Right lobe of liver (tissue), 6 donors: ENCODE data around the gene C1QTNF6. TPM values are rescaled to one million over a fixed set of nuclear protein-coding genes. Genes with fewer than 3 reads are reported as not detected.

Experiments used
- ATAC-seq, 4 donors: fragments of 200-7000 bp; cut with Tn5 transposase; one replicate each; pipeline ENCODE4 v1.9.1; 2020; ENCODE audit warnings: mild to moderate bottlenecking in 4 of 4, moderate library complexity in 4 of 4
- DNase-seq, 3 donors: peaks; one replicate each; pipeline ENCODE4 v3.0.0-alpha.2; 2020
- H3K27ac ChIP-seq, 3 donors: fragments of 200-600 bp; one replicate each; pipeline ENCODE4 v1.8.0; 2022
- H3K27me3 ChIP-seq, 2 donors: fragments of 200-600 bp; one replicate each; pipeline ENCODE4 v1.8.0; 2022
- H3K36me3 ChIP-seq, 4 donors: fragments of 200-600 bp; sonication (generic) in 1 of 4; one replicate each; pipeline versions ENCODE4 v1.5.1 to v1.8.0; 2017 to 2022; ENCODE audit warnings: control low read depth in 1 of 4
- H3K4me1 ChIP-seq, 4 donors: fragments of 200-600 bp; sonication (generic) in 1 of 4; one replicate each; pipeline versions ENCODE4 v1.5.1 to v1.8.0; 2017 to 2022; ENCODE audit warnings: control low read depth in 1 of 4
- H3K4me3 ChIP-seq, 3 donors: fragments of 200-600 bp; one replicate each; pipeline ENCODE4 v1.8.0; 2022
- H3K9me3 ChIP-seq, 4 donors: fragments of 200-600 bp; sonication (generic) in 1 of 4; one replicate each; pipeline versions ENCODE4 v1.5.1 to v1.8.0; 2017 to 2022; ENCODE audit warnings: control low read depth in 1 of 4
- CTCF ChIP-seq, 4 donors: fragments of 200-600 bp in 3 of 4; fragments of 450-650 bp in 1 of 4; IDR thresholded peaks; one replicate each; pipeline versions ENCODE4 v1.5.1 to v1.8.0; 2016 to 2022; ENCODE audit warnings: antibody characterized with exemption in 4 of 4, mild to moderate bottlenecking in 2 of 4
- POLR2A ChIP-seq: fragments of 450-650 bp; IDR thresholded peaks from one replicate; pipeline ENCODE4 v1.6.1; 2017; ENCODE audit warnings: antibody characterized with exemption, mild to moderate bottlenecking
- WGBS: methylation state at CpG from one replicate; pipeline ENCODE4 v1.1.6; 2018; ENCODE audit warnings: low coverage, low lambda C conversion rate; ENCODE audit not compliant: insufficient coverage; ENCODE audit errors: missing lambda C conversion rate; 5-methylcytosine and 5-hydroxymethylcytosine counted together
- intact Hi-C, 2 donors: fragments of 100-400 bp; cut with DNase I; formaldehyde crosslinking; loops; one replicate each; pipeline versions ENCODE4 v1.11.2 to v1.14.1; 2022
- total RNA-seq, 6 experiments: library from RNA; depleted of rRNA in 2 of 6; stranded (reverse); fragments of >200 nt in 2 of 6; fragmentation: NEBNext Ultra II Directional in 3 of 6; extraction: Animal tissue kit (Norgen Biotek cat#: 25700) in 3 of 6; gene quantifications; one replicate each; pipeline versions ENCODE4 v1.1.0 to v1.2.4, GENCODE V29; 2016 to 2023
- donor health status: DM: no; HTN: yes; CAD: no.
- donor health status: DM: no; HTN: no; CAD: no.
- donor health status: DM: no; HTN: no; CAD: no.
- donor health status: DM: no; HTN: yes; CAD: no.
- donor health status: DM: no; HTN: yes; CAD: no.

The C1QTNF6 gene
- total RNA-seq, 6 experiments from 2014 or later = 3.3 to 12.6 (median 6.3) TPM

GRCh38 chr22:37220543-37220981 lies 32.5 kb upstream of the C1QTNF6 start:
- Histone ChIP-seq H3K4me1 (no peaks in the 10 kb centered on the region), H3K4me3 (no peak overlapping the region), H3K9me3 (no peaks in the 10 kb centered on the region), H3K27ac (no peak overlapping the region), H3K36me3 (no peaks in the 10 kb centered on the region), H3K27me3 (no peaks in the 10 kb centered on the region)
- DNase-seq (no peak), ATAC-seq (no peak)
- intact Hi-C loops = no loop called here
- 47% methylated on average over 4 of the region's 4 CpGs for WGBS
- TF ChIP-seq POLR2A (no peak), CTCF (IDR thresholded peaks at IDR 0.05) (no peak)

GRCh38 chr22:37219533-37219932 lies 31.5 kb upstream of the C1QTNF6 start:
- H3K4me1 ChIP-seq = no peaks in the 10 kb centered on the region
- H3K9me3 ChIP-seq = no peaks in the 10 kb centered on the region
- no peaks in the 10 kb centered on the region for H3K27me3 ChIP-seq
- no peak for TF ChIP-seq CTCF (IDR thresholded peaks at IDR 0.05)
- no peak for TF ChIP-seq POLR2A
- intact Hi-C loops = no loop called here
- H3K27ac ChIP-seq = no peak overlapping the region
- no peaks in the 10 kb centered on the region for H3K36me3 ChIP-seq
- ATAC-seq = no peak
- no peak for DNase-seq
- H3K4me3 ChIP-seq = no peak overlapping the region
- WGBS = 78% methylated on average over 3 of the region's 6 CpGs

GRCh38 chr22:37218771-37219411 lies 30.8 kb upstream of the C1QTNF6 start:
- H3K9me3 ChIP-seq = no peaks in the 10 kb centered on the region
- no peak for DNase-seq
- no peak overlapping the region for H3K27ac ChIP-seq
- H3K27me3 ChIP-seq = no peaks in the 10 kb centered on the region
- ATAC-seq = peak in 1 of 4 donors; percentile 26
- 37% methylated on average over 7 of the region's 7 CpGs for WGBS
- TF ChIP-seq POLR2A (no peak), CTCF (IDR thresholded peaks at IDR 0.05) (no peak)
- no peaks in the 10 kb centered on the region for H3K36me3 ChIP-seq
- no peak overlapping the region for H3K4me3 ChIP-seq
- intact Hi-C loops = no loop called here
- no peaks in the 10 kb centered on the region for H3K4me1 ChIP-seq

- Histone ChIP-seq H3K4me3 (no peak overlapping the region), H3K4me1 (no peaks in the 10 kb centered on the region), H3K9me3 (no peaks in the 10 kb centered on the region), H3K27ac (no peak overlapping the region), H3K27me3 (no peaks in the 10 kb centered on the region), H3K36me3 (no peaks in the 10 kb centered on the region)
- no peak for TF ChIP-seq CTCF (IDR thresholded peaks at IDR 0.05)
- TF ChIP-seq POLR2A = no peak
- 73% methylated on average over 6 of the region's 6 CpGs for WGBS
- ATAC-seq = no peak
- intact Hi-C loops = no loop called here
- DNase-seq = no peak
Measured at GRCh38 chr22:37218399-37218770, 30.3 kb upstream of the C1QTNF6 start.

GRCh38 chr22:37215890-37216289 lies 27.8 kb upstream of the C1QTNF6 start:
- intact Hi-C loops = no loop called here
- Histone ChIP-seq H3K4me1 (no peaks in the 10 kb centered on the region), H3K27me3 (no peaks in the 10 kb centered on the region), H3K27ac (no peak overlapping the region), H3K9me3 (no peaks in the 10 kb centered on the region), H3K36me3 (no peaks in the 10 kb centered on the region), H3K4me3 (no peak overlapping the region)
- 57% methylated on average over 8 of the region's 9 CpGs for WGBS
- ATAC-seq = no peak
- DNase-seq = no peak
- TF ChIP-seq CTCF (IDR thresholded peaks at IDR 0.05) = no peak
- TF ChIP-seq POLR2A = no peak
